ENCODE results near the gene RSAD1.

GRCh38 chr17:50513495-50513894 lies 34.8 kb downstream of the RSAD1 start:
- TF ChIP-seq, protein P1, sequence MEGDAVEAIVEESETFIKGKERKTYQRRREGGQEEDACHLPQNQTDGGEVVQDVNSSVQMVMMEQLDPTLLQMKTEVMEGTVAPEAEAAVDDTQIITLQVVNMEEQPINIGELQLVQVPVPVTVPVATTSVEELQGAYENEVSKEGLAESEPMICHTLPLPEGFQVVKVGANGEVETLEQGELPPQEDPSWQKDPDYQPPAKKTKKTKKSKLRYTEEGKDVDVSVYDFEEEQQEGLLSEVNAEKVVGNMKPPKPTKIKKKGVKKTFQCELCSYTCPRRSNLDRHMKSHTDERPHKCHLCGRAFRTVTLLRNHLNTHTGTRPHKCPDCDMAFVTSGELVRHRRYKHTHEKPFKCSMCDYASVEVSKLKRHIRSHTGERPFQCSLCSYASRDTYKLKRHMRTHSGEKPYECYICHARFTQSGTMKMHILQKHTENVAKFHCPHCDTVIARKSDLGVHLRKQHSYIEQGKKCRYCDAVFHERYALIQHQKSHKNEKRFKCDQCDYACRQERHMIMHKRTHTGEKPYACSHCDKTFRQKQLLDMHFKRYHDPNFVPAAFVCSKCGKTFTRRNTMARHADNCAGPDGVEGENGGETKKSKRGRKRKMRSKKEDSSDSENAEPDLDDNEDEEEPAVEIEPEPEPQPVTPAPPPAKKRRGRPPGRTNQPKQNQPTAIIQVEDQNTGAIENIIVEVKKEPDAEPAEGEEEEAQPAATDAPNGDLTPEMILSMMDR (IDR thresholded peaks at IDR 0.05), result no peak
- TF ChIP-seq POLR2A (IDR thresholded peaks at IDR 0.05) (no peak), POLR2AphosphoS5 (IDR thresholded peaks at IDR 0.05) (no peak), EP300 (IDR thresholded peaks at IDR 0.05) (no peak)
